Uterus (tissue), 2 donors: ENCODE data around the gene KHSRP.

Experiments used
- POLR2A ChIP-seq, 2 donors: fragments of 450-650 bp; IDR thresholded peaks; one replicate each; pipeline ENCODE4 v1.6.1; 2016; ENCODE audit warnings: antibody characterized with exemption in 2 of 2, mild to moderate bottlenecking in 1 of 2, moderate library complexity in 1 of 2
- TF ChIP-seq, protein P1 (sequence below), 4 experiments: fragments of 200-600 bp in 2 of 4; fragments of 450-650 bp in 2 of 4; sonication (generic) in 2 of 4; IDR thresholded peaks; one replicate each; pipeline ENCODE4 v1.5.1; 2016 to 2019; ENCODE audit warnings: antibody characterized with exemption in 4 of 4, mild to moderate bottlenecking in 2 of 4, moderate library complexity in 1 of 4

DNA sequence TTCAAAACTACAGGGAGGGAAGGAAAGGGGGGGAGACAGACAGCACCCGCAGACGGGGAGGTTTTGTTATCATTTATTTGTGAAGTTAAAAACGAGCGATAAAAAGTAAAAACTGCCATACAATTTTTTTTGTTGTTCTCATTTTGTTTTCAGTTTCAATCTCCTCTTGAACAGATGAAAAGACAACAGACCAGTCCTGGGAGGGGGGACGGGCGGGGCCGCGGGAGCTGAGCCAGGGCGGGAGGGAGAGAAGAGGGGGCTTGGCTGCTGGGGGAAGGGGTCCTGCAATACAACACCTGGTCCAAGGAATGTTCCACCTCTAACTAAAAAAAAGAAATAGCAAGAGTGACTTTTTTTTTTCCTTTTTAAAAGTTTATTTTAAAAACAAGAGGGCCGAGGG, 11.3 kb downstream of the KHSRP start:
- TF ChIP-seq, protein P1, sequence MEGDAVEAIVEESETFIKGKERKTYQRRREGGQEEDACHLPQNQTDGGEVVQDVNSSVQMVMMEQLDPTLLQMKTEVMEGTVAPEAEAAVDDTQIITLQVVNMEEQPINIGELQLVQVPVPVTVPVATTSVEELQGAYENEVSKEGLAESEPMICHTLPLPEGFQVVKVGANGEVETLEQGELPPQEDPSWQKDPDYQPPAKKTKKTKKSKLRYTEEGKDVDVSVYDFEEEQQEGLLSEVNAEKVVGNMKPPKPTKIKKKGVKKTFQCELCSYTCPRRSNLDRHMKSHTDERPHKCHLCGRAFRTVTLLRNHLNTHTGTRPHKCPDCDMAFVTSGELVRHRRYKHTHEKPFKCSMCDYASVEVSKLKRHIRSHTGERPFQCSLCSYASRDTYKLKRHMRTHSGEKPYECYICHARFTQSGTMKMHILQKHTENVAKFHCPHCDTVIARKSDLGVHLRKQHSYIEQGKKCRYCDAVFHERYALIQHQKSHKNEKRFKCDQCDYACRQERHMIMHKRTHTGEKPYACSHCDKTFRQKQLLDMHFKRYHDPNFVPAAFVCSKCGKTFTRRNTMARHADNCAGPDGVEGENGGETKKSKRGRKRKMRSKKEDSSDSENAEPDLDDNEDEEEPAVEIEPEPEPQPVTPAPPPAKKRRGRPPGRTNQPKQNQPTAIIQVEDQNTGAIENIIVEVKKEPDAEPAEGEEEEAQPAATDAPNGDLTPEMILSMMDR (IDR thresholded peaks at IDR 0.05): no peak
- TF ChIP-seq POLR2A (IDR thresholded peaks at IDR 0.05): no peak
